Measurements from ENCODE around the gene LRRN2. TPM values are rescaled to one million over a fixed set of nuclear protein-coding genes. Genes with fewer than 3 reads are reported as not detected.

The LRRN2 gene
- total RNA-seq, 1 experiment from 2014 or later, result 4.6 TPM

- BruUV-seq (replicated peaks), result no TSS peak
- H2AFZ ChIP-seq, result no peak overlapping the region
- H3K9me3 ChIP-seq (ENCODE audit: insufficient read depth, low read depth), result no peaks in the 10 kb centered on the region
- CTCF ChIA-PET, result no interaction called here
- no peak for DNase-seq
- no peak overlapping the region for H3K4me3 ChIP-seq
- no peaks in the 10 kb centered on the region for H4K20me1 ChIP-seq (ENCODE audit: insufficient read depth)
- TF ChIP-seq EZH2 (IDR thresholded peaks at IDR 0.05; ENCODE audit: low read depth) (no peak), CTCF (conservative IDR thresholded peaks at IDR 0.05) (no peak)
- H3K79me2 ChIP-seq (ENCODE audit: low read depth), result no peaks in the 10 kb centered on the region
- intact Hi-C loops (cut with micrococcal nuclease; ENCODE audit: unreplicated experiment), result no loop called here
- no peak overlapping the region for H3K4me2 ChIP-seq
- H3K36me3 ChIP-seq (ENCODE audit: low read depth), result no peaks in the 10 kb centered on the region
- no peaks in the 10 kb centered on the region for H3K4me1 ChIP-seq (replicated peaks; ENCODE audit: insufficient read depth)
- peaks cover 22% of the 10 kb centered on the region; the same call in 1 of the 2 replicates for H3K27me3 ChIP-seq (ENCODE audit: insufficient read depth, low read depth)
- POLR2A ChIA-PET (ENCODE audit: unreplicated experiment), result no interaction called here
- no peak overlapping the region for H3K27ac ChIP-seq
- no peaks in the 10 kb centered on the region for H3K9me2 ChIP-seq (ENCODE audit: insufficient read depth)
- H3F3A ChIP-seq (ENCODE audit: insufficient read depth, low read depth), result no peaks in the 10 kb centered on the region
These were observed 25.0 kb downstream of the LRRN2 start for GRCh38 chr1:204660509-204660908.

GRCh38 chr1:204659056-204659455 lies 26.5 kb downstream of the LRRN2 start:
- no peak overlapping the region for H2AFZ ChIP-seq
- H3K4me2 ChIP-seq, result no peak overlapping the region
- no TSS peak for BruUV-seq (replicated peaks)
- no peaks in the 10 kb centered on the region for H4K20me1 ChIP-seq (ENCODE audit: insufficient read depth)
- no peaks in the 10 kb centered on the region for H3K9me3 ChIP-seq (ENCODE audit: insufficient read depth, low read depth)
- no peaks in the 10 kb centered on the region for H3K79me2 ChIP-seq (ENCODE audit: low read depth)
- peaks cover 13% of the 10 kb centered on the region; the same call in 1 of the 2 replicates for H3K27me3 ChIP-seq (ENCODE audit: insufficient read depth, low read depth)
- intact Hi-C loops (cut with micrococcal nuclease; ENCODE audit: unreplicated experiment), result no loop called here
- H3K4me3 ChIP-seq, result no peak overlapping the region
- H3F3A ChIP-seq (ENCODE audit: insufficient read depth, low read depth), result no peaks in the 10 kb centered on the region
- no peak for TF ChIP-seq CTCF (conservative IDR thresholded peaks at IDR 0.05)
- no peak for TF ChIP-seq EZH2 (IDR thresholded peaks at IDR 0.05; ENCODE audit: low read depth)
- DNase-seq, result no peak
- no peaks in the 10 kb centered on the region for H3K9me2 ChIP-seq (ENCODE audit: insufficient read depth)
- no peaks in the 10 kb centered on the region for H3K4me1 ChIP-seq (replicated peaks; ENCODE audit: insufficient read depth)
- ChIA-PET CTCF (no interaction called here), POLR2A (ENCODE audit: unreplicated experiment) (no interaction called here)
- no peak overlapping the region for H3K27ac ChIP-seq
- no peaks in the 10 kb centered on the region for H3K36me3 ChIP-seq (ENCODE audit: low read depth)

- POLR2A ChIA-PET (ENCODE audit: unreplicated experiment), result no interaction called here
These were observed 27.2 kb downstream of the LRRN2 start for GRCh38 chr1:204658295-204658694.

More at GRCh38 chr1:204658295-204658694, 27.2 kb downstream of the LRRN2 start:
- Histone ChIP-seq H3K4me2 (no peak overlapping the region), H2AFZ (no peak overlapping the region), H3K27me3 (ENCODE audit: insufficient read depth, low read depth) (peaks cover 13% of the 10 kb centered on the region; the same call in 1 of the 2 replicates), H3K79me2 (ENCODE audit: low read depth) (no peaks in the 10 kb centered on the region), H3K27ac (no peak overlapping the region), H4K20me1 (ENCODE audit: insufficient read depth) (no peaks in the 10 kb centered on the region), H3K36me3 (ENCODE audit: low read depth) (no peaks in the 10 kb centered on the region), H3K4me3 (no peak overlapping the region), H3F3A (ENCODE audit: insufficient read depth, low read depth) (no peaks in the 10 kb centered on the region), H3K4me1 (replicated peaks; ENCODE audit: insufficient read depth) (no peaks in the 10 kb centered on the region), H3K9me3 (ENCODE audit: insufficient read depth, low read depth) (no peaks in the 10 kb centered on the region), H3K9me2 (ENCODE audit: insufficient read depth) (no peaks in the 10 kb centered on the region)
- DNase-seq, result no peak
- no peak for TF ChIP-seq EZH2 (IDR thresholded peaks at IDR 0.05; ENCODE audit: low read depth)
- no peak for TF ChIP-seq CTCF (conservative IDR thresholded peaks at IDR 0.05)
- intact Hi-C loops (cut with micrococcal nuclease; ENCODE audit: unreplicated experiment), result no loop called here
- CTCF ChIA-PET, result no interaction called here
- BruUV-seq (replicated peaks), result no TSS peak

All from PC-9 (cell line).